Measurements from ENCODE around the gene NLGN1. TPM values are rescaled to one million over a fixed set of nuclear protein-coding genes. Genes with fewer than 3 reads are reported as not detected.

NLGN1 gene
- total and polyA plus RNA-seq, 9 of the 15 experiments (the other 6 are each of a cell fraction or from before 2014, with no cell fraction given), result under 0.01 to 0.01 TPM; not detected in 7

- intact Hi-C loops (cut with micrococcal nuclease) (no loop called here), in situ Hi-C loops (cut with MboI) (no loop called here)
- ChIA-PET POLR2A (no interaction called here), CTCF (ENCODE audit: low intra/inter-chr PET ratio) (no interaction called here)
- H3K79me2 ChIP-seq (ENCODE audit: control insufficient read depth, insufficient read depth, low read length), result no peaks in the 10 kb centered on the region
- 0 out of 2 replicates have a peak, but pooled peaks cover 1% of the 10 kb centered on the region for H3K9me3 ChIP-seq (replicated peaks; ENCODE audit: control insufficient read depth, insufficient read depth, low read depth, low read length)
- BruUV-seq (replicated peaks), result no TSS peak
- no peak overlapping the region for H3K4me3 ChIP-seq
- H3K27me3 ChIP-seq (ENCODE audit: control insufficient read depth in 2 of 2, insufficient read depth in 2 of 2, low read length in 2 of 2), result no peaks in the 10 kb centered on the region
- H4K20me1 ChIP-seq (replicated peaks; ENCODE audit: control insufficient read depth, insufficient read depth, low read length), result no peaks in the 10 kb centered on the region
- no peak overlapping the region for H2AFZ ChIP-seq (ENCODE audit: low read depth, low read length)
- WGBS (ENCODE audit: insufficient coverage, low coverage, missing lambda C conversion rate), result 0% methylated on average over 2 of the region's 2 CpGs
- H3K9me1 ChIP-seq (ENCODE audit: control insufficient read depth, insufficient read depth, low read length), result no peaks in the 10 kb centered on the region
- FAIRE-seq, result no peak
- ATAC-seq, result no peak
- H3K9ac ChIP-seq (ENCODE audit: insufficient read depth in 1 of 2, low read depth in 2 of 2, low read length in 2 of 2), result no peak overlapping the region
- no peak for DNase-seq (ENCODE audit: extremely low read depth in 1 of 4, low spot score in 3 of 4)
- no peak overlapping the region for H3K4me2 ChIP-seq (ENCODE audit: insufficient read depth, low read length)
- no peaks in the 10 kb centered on the region for H3K36me3 ChIP-seq (ENCODE audit: control insufficient read depth, insufficient read depth, low read length)
- H3K4me1 ChIP-seq (replicated peaks in 1 of 2; ENCODE audit: control insufficient read depth in 2 of 2, insufficient read depth in 2 of 2, low read length in 2 of 2), result no peaks in the 10 kb centered on the region
- H3K27ac ChIP-seq (ENCODE audit: extremely low read depth, low read depth, low read length), result no peak overlapping the region
- TF ChIP-seq FOXA3 (CRISPR knock-in tag; conservative IDR thresholded peaks at IDR 0.05 in 1 of 2, IDR thresholded peaks at IDR 0.05 in 1 of 2) (no peak), HNRNPLL (IDR thresholded peaks at IDR 0.05; ENCODE audit: low read depth, low read length, poor library complexity, severe bottlenecking) (no peak), ETS2 (tag; IDR thresholded peaks at IDR 0.05; ENCODE audit: borderline replicate concordance, poor library complexity, severe bottlenecking) (no peak), IRF2 (CRISPR knock-in tag; IDR thresholded peaks at IDR 0.05) (no peak), CBFA2T2 (conservative IDR thresholded peaks at IDR 0.05) (no peak), ZNF76 (CRISPR knock-in tag; IDR thresholded peaks at IDR 0.05; ENCODE audit: borderline replicate concordance) (no peak), NONO (IDR thresholded peaks at IDR 0.05; ENCODE audit: low read depth in 2 of 2, low read length in 1 of 2) (no peak), ZBTB8A (IDR thresholded peaks at IDR 0.05; ENCODE audit: partially characterized antibody) (no peak), NCOA4 (IDR thresholded peaks at IDR 0.05; ENCODE audit: partially characterized antibody) (no peak), CREBBP (IDR thresholded peaks at IDR 0.05; ENCODE audit: low read depth, low read length) (no peak), MBD1 (CRISPR knock-in tag; IDR thresholded peaks at IDR 0.05) (no peak), HOXB6 (CRISPR knock-in tag; IDR thresholded peaks at IDR 0.05; ENCODE audit: borderline replicate concordance) (no peak), ID3 (CRISPR knock-in tag; IDR thresholded peaks at IDR 0.05) (no peak), ID3 (tag; IDR thresholded peaks at IDR 0.05) (no peak), BRD4 (IDR thresholded peaks at IDR 0.05) (no peak), ZMIZ1 (IDR thresholded peaks at IDR 0.05; ENCODE audit: low read depth in 2 of 2, low read length in 2 of 2) (no peak)
Measured at GRCh38 chr3:173685456-173685855, 287.9 kb downstream of the NLGN1 start.
